Liver (tissue), 9 donors: ENCODE results near the gene DNAJA2. TPM values are rescaled to one million over a fixed set of nuclear protein-coding genes. Genes with fewer than 3 reads are reported as not detected.

ENCODE experiments used
- DNase-seq: peaks from one replicate; pipeline ENCODE4 v3.0.0-alpha.2; 2017; ENCODE audit warnings: low spot score
- H3K27ac ChIP-seq, 2 donors: one replicate each; pipeline ENCODE4 v1.7.0; 2013; ENCODE audit warnings: inconsistent platforms in 2 of 2, low read length in 2 of 2, control low read depth in 1 of 2, low read depth in 1 of 2, mild to moderate bottlenecking in 1 of 2
- H3K27me3 ChIP-seq, 4 donors: one replicate each; pipeline versions ENCODE4 v1.6.1 to v1.7.0; 2013; ENCODE audit warnings: low read length in 3 of 4, inconsistent platforms in 1 of 4, mild to moderate bottlenecking in 1 of 4, moderate library complexity in 1 of 4; ENCODE audit not compliant: control insufficient read depth in 4 of 4, insufficient read depth in 4 of 4
- H3K36me3 ChIP-seq, 4 donors: one replicate each; pipeline versions ENCODE4 v1.6.1 to v1.7.0; 2013; ENCODE audit warnings: low read length in 3 of 4, mild to moderate bottlenecking in 3 of 4, low read depth in 1 of 4, moderate library complexity in 1 of 4; ENCODE audit not compliant: control insufficient read depth in 4 of 4, insufficient read depth in 3 of 4
- H3K4me1 ChIP-seq, 4 donors: one replicate each; pipeline versions ENCODE4 v1.6.1 to v1.7.0; 2013; ENCODE audit warnings: low read length in 3 of 4, mild to moderate bottlenecking in 3 of 4, moderate library complexity in 1 of 4; ENCODE audit not compliant: control insufficient read depth in 4 of 4, insufficient read depth in 4 of 4
- H3K4me3 ChIP-seq, 3 donors: one replicate each; pipeline versions ENCODE4 v1.6.1 to v1.7.0; 2013; ENCODE audit warnings: low read length in 3 of 3, control low read depth in 1 of 3, low read depth in 1 of 3, mild to moderate bottlenecking in 1 of 3
- H3K9ac ChIP-seq, 2 donors: one replicate each; pipeline ENCODE4 v1.7.0; 2013; ENCODE audit warnings: low read length in 2 of 2, mild to moderate bottlenecking in 2 of 2, moderate library complexity in 2 of 2, control low read depth in 1 of 2, low read depth in 1 of 2
- H3K9me3 ChIP-seq, 4 donors: one replicate each; pipeline versions ENCODE4 v1.6.1 to v1.7.0; 2013; ENCODE audit warnings: low read length in 3 of 4; ENCODE audit not compliant: control insufficient read depth in 4 of 4
- ATF3 ChIP-seq: IDR thresholded peaks from 2 replicates; pipeline ENCODE4 v1.6.1; 2016; ENCODE audit warnings: antibody characterized with exemption
- CTCF ChIP-seq: fragments of 150-350 bp; IDR thresholded peaks from 2 replicates; pipeline ENCODE4 v1.5.1; 2017; ENCODE audit warnings: improper control_type of control experiment, low read depth, low read length; ENCODE audit not compliant: missing input control
- FOXA1 ChIP-seq: IDR thresholded peaks from 2 replicates; pipeline ENCODE4 v1.6.1; 2016; ENCODE audit warnings: antibody characterized with exemption
- FOXA2 ChIP-seq: IDR thresholded peaks from 2 replicates; pipeline ENCODE4 v1.6.1; 2016; ENCODE audit warnings: antibody characterized with exemption
- GABPA ChIP-seq, 2 donors: IDR thresholded peaks in 1 of 2; conservative IDR thresholded peaks in 1 of 2; 2 replicates each; pipeline ENCODE4 v1.6.1; 2016; ENCODE audit warnings: antibody characterized with exemption in 2 of 2, mild to moderate bottlenecking in 1 of 2, moderate library complexity in 1 of 2
- HNF4A ChIP-seq, 2 donors: conservative IDR thresholded peaks; 2 replicates each; pipeline ENCODE4 v1.6.1; 2016; ENCODE audit warnings: antibody characterized with exemption in 2 of 2, mild to moderate bottlenecking in 2 of 2
- JUND ChIP-seq, 2 donors: IDR thresholded peaks; 2 replicates each; pipeline ENCODE4 v1.6.1; 2016; ENCODE audit warnings: antibody characterized with exemption in 2 of 2
- MAX ChIP-seq: IDR thresholded peaks from 2 replicates; pipeline ENCODE4 v1.6.1; 2016; ENCODE audit warnings: antibody characterized with exemption
- NR2F2 ChIP-seq: IDR thresholded peaks from 2 replicates; pipeline ENCODE4 v1.6.1; 2016; ENCODE audit warnings: antibody characterized with exemption
- RAD21 ChIP-seq, 2 donors: IDR thresholded peaks; 2 replicates each; pipeline ENCODE4 v1.6.1; 2016; ENCODE audit warnings: antibody characterized with exemption in 2 of 2, mild to moderate bottlenecking in 2 of 2
- REST ChIP-seq: IDR thresholded peaks from 2 replicates; pipeline ENCODE4 v1.6.1; 2016; ENCODE audit warnings: antibody characterized with exemption, mild to moderate bottlenecking
- RXRA ChIP-seq, 2 donors: IDR thresholded peaks; 2 replicates each; pipeline ENCODE4 v1.6.1; 2017 to 2018; ENCODE audit warnings: antibody characterized with exemption in 2 of 2, mild to moderate bottlenecking in 1 of 2
- SP1 ChIP-seq: IDR thresholded peaks from 2 replicates; pipeline ENCODE4 v1.6.1; 2018; ENCODE audit warnings: antibody characterized with exemption, mild to moderate bottlenecking
- TAF1 ChIP-seq: conservative IDR thresholded peaks from 2 replicates; pipeline ENCODE4 v1.6.1; 2016; ENCODE audit warnings: antibody characterized with exemption, mild to moderate bottlenecking
- YY1 ChIP-seq: IDR thresholded peaks from 2 replicates; pipeline ENCODE4 v1.6.1; 2016; ENCODE audit warnings: antibody characterized with exemption, mild to moderate bottlenecking
- ZBTB33 ChIP-seq: IDR thresholded peaks from 2 replicates; pipeline ENCODE4 v1.6.1; 2016; ENCODE audit warnings: antibody characterized with exemption
- WGBS: extraction: QIAGEN DNeasy Blood & Tissue Kit; methylation state at CpG from one replicate; pipeline ENCODE4 v1.1.7; 2013; 5-methylcytosine and 5-hydroxymethylcytosine counted together
- polyA plus RNA-seq, 2 donors: library from polyadenylated mRNA; stranded (reverse) in 1 of 2; unstranded in 1 of 2; fragments of 200-250 nt in 1 of 2; fragments of >200 nt in 1 of 2; fragmentation: Nextera tagmentation in 1 of 2; extraction: Ambion mirVana in 1 of 2; gene quantifications; one replicate each; pipeline versions ENCODE4 v1.2.1 to v1.2.3, GENCODE V29; 2013 to 2015
- total RNA-seq, 2 donors: library from RNA; depleted of rRNA; stranded (reverse); fragments of >200 nt; gene quantifications; one replicate each; pipeline ENCODE4 v1.2.3, GENCODE V29; 2014
- donor health status: healthy.
- donor health status: healthy.
- donor health status: healthy.
- donor health status: healthy.
- donor health status: healthy.

DNAJA2 gene
- total and polyA plus RNA-seq, 4 donors, result 22.7 to 32.8 (median 25.5) TPM

GRCh38 chr16:46996952-46997458 lies 23.5 kb upstream of the DNAJA2 start:
- Histone ChIP-seq H3K27ac (no peak overlapping the region), H3K4me1 (no peaks in the 10 kb centered on the region), H3K4me3 (no peak overlapping the region), H3K36me3 (no peaks in the 10 kb centered on the region), H3K9ac (no peak overlapping the region), H3K9me3 (no peaks in the 10 kb centered on the region), H3K27me3 (no peaks in the 10 kb centered on the region)
- 94% methylated on average over 2 of the region's 2 CpGs for WGBS
- DNase-seq, result no peak
- no peak for TF ChIP-seq MAX
- no peak for TF ChIP-seq TAF1
- TF ChIP-seq ZBTB33, result no peak
- TF ChIP-seq NR2F2, result no peak
- no peak for TF ChIP-seq FOXA1
- no peak for TF ChIP-seq JUND (IDR thresholded peaks at IDR 0.05)
- TF ChIP-seq SP1, result no peak
- TF ChIP-seq CTCF, result no peak
- TF ChIP-seq HNF4A (conservative IDR thresholded peaks at IDR 0.05), result no peak
- no peak for TF ChIP-seq ATF3
- no peak for TF ChIP-seq RXRA (IDR thresholded peaks at IDR 0.05)
- TF ChIP-seq FOXA2, result no peak
- TF ChIP-seq RAD21 (IDR thresholded peaks at IDR 0.05), result no peak

- TF ChIP-seq RXRA (IDR thresholded peaks at IDR 0.05), result no peak
- TF ChIP-seq MAX, result no peak
- no peak for TF ChIP-seq REST
- TF ChIP-seq ZBTB33, result no peak
- TF ChIP-seq CTCF, result no peak
- TF ChIP-seq SP1, result no peak
- no peak for TF ChIP-seq RAD21 (IDR thresholded peaks at IDR 0.05)
- no peak for TF ChIP-seq ATF3
- no peak for TF ChIP-seq GABPA (IDR thresholded peaks at IDR 0.05 in 1 of 2, conservative IDR thresholded peaks at IDR 0.05 in 1 of 2)
- no peak for TF ChIP-seq JUND (IDR thresholded peaks at IDR 0.05)
- no peak for TF ChIP-seq TAF1
- TF ChIP-seq YY1, result no peak
- 86% methylated on average over 1 of the region's 1 CpG for WGBS
Measured at GRCh38 chr16:46996391-46996790, 22.9 kb upstream of the DNAJA2 start.

More at GRCh38 chr16:46996391-46996790, 22.9 kb upstream of the DNAJA2 start:
- Histone ChIP-seq H3K27ac (no peak overlapping the region), H3K9me3 (no peaks in the 10 kb centered on the region), H3K9ac (no peak overlapping the region), H3K36me3 (no peaks in the 10 kb centered on the region), H3K4me3 (no peak overlapping the region), H3K27me3 (no peaks in the 10 kb centered on the region), H3K4me1 (no peaks in the 10 kb centered on the region)
- DNase-seq, result no peak
